SU-DHL-6 (cell line): ENCODE data around the gene HECTD1.

Source experiments
- H2AFZ ChIP-seq: fragments of 200-600 bp; sonication (generic); 2 replicates; pipeline ENCODE4 v1.6.1; 2014; ENCODE audit warnings: low read depth, mild to moderate bottlenecking, moderate library complexity, mixed read lengths, antibody characterized with exemption, low read length; ENCODE audit not compliant: severe bottlenecking
- H3F3A ChIP-seq: fragments of 200-600 bp; shearing (Covaris generic); 2 replicates; pipeline ENCODE4 v1.6.0; 2016; ENCODE audit warnings: antibody characterized with exemption, mild to moderate bottlenecking; ENCODE audit not compliant: insufficient read depth
- H3K27ac ChIP-seq: fragments of 200-600 bp; sonication (generic); 2 replicates; pipeline ENCODE4 v1.5.1; 2016; ENCODE audit warnings: low read depth, mild to moderate bottlenecking, low read length, moderate library complexity, mixed read lengths
- H3K27me3 ChIP-seq: fragments of 200-600 bp; sonication (generic), shearing (Covaris generic); 2 replicates; pipeline ENCODE4 v1.6.0; 2014; ENCODE audit warnings: mild to moderate bottlenecking, low read length
- H3K36me3 ChIP-seq: fragments of 200-600 bp; sonication (generic); 2 replicates; pipeline ENCODE4 v1.6.1; 2014; ENCODE audit warnings: mild to moderate bottlenecking, low read length, mixed read lengths
- H3K4me2 ChIP-seq: fragments of 300-600, 200-600 bp; shearing (Covaris generic), sonication (generic); 2 replicates; pipeline ENCODE4 v1.6.0; 2014; ENCODE audit warnings: low read length, low read depth, mild to moderate bottlenecking; ENCODE audit not compliant: poor library complexity, severe bottlenecking
- H3K4me3 ChIP-seq: fragments of 200-600 bp; sonication (generic); 2 replicates; pipeline ENCODE4 v1.5.1; 2014; ENCODE audit warnings: antibody characterized with exemption, low read length, mild to moderate bottlenecking, mixed read lengths; ENCODE audit not compliant: insufficient read depth, poor library complexity, severe bottlenecking
- H3K79me2 ChIP-seq: fragments of 200-600 bp; sonication (generic); 2 replicates; pipeline ENCODE4 v1.6.1; 2014; ENCODE audit warnings: mild to moderate bottlenecking, low read length, moderate library complexity; ENCODE audit not compliant: insufficient read depth
- H3K9ac ChIP-seq: fragments of 200-600 bp; sonication (generic); 2 replicates; pipeline ENCODE4 v1.7.0; 2014; ENCODE audit warnings: mild to moderate bottlenecking, low read length
- H3K9me2 ChIP-seq: fragments of 200-600 bp; sonication (generic); replicated peaks from 2 replicates; pipeline ENCODE4 v1.6.1; 2014; ENCODE audit warnings: low read length; ENCODE audit not compliant: insufficient read depth
- H3K9me3 ChIP-seq: fragments of 200-600 bp; sonication (generic); 2 replicates; pipeline ENCODE4 v1.6.1; 2014; ENCODE audit warnings: low read length, mixed read lengths; ENCODE audit not compliant: insufficient read depth
- H4K20me1 ChIP-seq: fragments of 200-600 bp; sonication (generic); 2 replicates; pipeline ENCODE4 v1.6.1; 2014; ENCODE audit warnings: low read depth, mild to moderate bottlenecking, antibody characterized with exemption, low read length, moderate library complexity, mixed read lengths
- EZH2phosphoT487 ChIP-seq: fragments of 200-600 bp; sonication (generic), shearing (Covaris generic); conservative IDR thresholded peaks from 2 replicates; pipeline ENCODE4 v1.6.1; 2018; ENCODE audit warnings: mild to moderate bottlenecking, antibody characterized with exemption, low read length, moderate library complexity, mixed read lengths
- TF ChIP-seq, protein P1 (sequence below): fragments of 200-600 bp; sonication (generic); IDR thresholded peaks from one replicate; pipeline ENCODE4 v1.5.1; 2017; ENCODE audit warnings: antibody characterized with exemption, mild to moderate bottlenecking, low read length, moderate library complexity; ENCODE audit not compliant: insufficient read depth, poor library complexity, severe bottlenecking

Gene HECTD1

GRCh38 chr14:31223331-31223730 is 15.7 kb upstream of the HECTD1 start:
- no peak overlapping the region for H3K4me3 ChIP-seq
- TF ChIP-seq, protein P1, sequence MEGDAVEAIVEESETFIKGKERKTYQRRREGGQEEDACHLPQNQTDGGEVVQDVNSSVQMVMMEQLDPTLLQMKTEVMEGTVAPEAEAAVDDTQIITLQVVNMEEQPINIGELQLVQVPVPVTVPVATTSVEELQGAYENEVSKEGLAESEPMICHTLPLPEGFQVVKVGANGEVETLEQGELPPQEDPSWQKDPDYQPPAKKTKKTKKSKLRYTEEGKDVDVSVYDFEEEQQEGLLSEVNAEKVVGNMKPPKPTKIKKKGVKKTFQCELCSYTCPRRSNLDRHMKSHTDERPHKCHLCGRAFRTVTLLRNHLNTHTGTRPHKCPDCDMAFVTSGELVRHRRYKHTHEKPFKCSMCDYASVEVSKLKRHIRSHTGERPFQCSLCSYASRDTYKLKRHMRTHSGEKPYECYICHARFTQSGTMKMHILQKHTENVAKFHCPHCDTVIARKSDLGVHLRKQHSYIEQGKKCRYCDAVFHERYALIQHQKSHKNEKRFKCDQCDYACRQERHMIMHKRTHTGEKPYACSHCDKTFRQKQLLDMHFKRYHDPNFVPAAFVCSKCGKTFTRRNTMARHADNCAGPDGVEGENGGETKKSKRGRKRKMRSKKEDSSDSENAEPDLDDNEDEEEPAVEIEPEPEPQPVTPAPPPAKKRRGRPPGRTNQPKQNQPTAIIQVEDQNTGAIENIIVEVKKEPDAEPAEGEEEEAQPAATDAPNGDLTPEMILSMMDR, result no peak
- TF ChIP-seq EZH2phosphoT487, result no peak
- no peaks in the 10 kb centered on the region for H3K27me3 ChIP-seq
- no peaks in the 10 kb centered on the region for H3K9me3 ChIP-seq
- no peak overlapping the region for H3K9ac ChIP-seq
- no peak overlapping the region for H2AFZ ChIP-seq
- H3K79me2 ChIP-seq, result no peaks in the 10 kb centered on the region
- no peak overlapping the region for H3K27ac ChIP-seq
- H3K36me3 ChIP-seq, result no peaks in the 10 kb centered on the region
- no peaks in the 10 kb centered on the region for H3F3A ChIP-seq
- H4K20me1 ChIP-seq, result no peaks in the 10 kb centered on the region
- no peak overlapping the region for H3K4me2 ChIP-seq
- H3K9me2 ChIP-seq, result no peaks in the 10 kb centered on the region

DNA sequence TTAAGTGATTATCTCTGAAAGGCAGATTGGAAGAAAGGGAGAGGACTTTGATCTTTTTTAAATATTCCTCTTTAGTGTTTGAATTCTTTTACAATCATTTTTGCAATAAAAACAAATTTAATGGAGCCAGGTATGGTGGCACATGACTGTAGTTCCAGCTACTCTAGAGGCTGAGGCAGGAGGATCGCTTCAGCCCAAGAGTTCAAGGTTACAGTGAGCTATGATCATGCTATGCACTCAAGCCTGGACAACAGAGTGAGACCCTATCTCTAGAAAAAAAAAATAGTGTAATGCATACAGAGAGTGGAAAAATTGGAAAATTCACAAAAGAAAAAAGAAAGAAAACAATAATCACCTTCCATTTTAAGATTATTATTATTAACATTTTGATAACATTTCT is 15.2 kb upstream of the HECTD1 start:
- no peaks in the 10 kb centered on the region for H4K20me1 ChIP-seq
- no peak for TF ChIP-seq EZH2phosphoT487
- TF ChIP-seq, protein P1, result no peak
- H3K4me2 ChIP-seq, result no peak overlapping the region
- no peaks in the 10 kb centered on the region for H3K27me3 ChIP-seq
- H3K36me3 ChIP-seq, result no peaks in the 10 kb centered on the region
- no peaks in the 10 kb centered on the region for H3K9me2 ChIP-seq
- no peaks in the 10 kb centered on the region for H3K9me3 ChIP-seq
- H3K79me2 ChIP-seq, result no peaks in the 10 kb centered on the region
- no peak overlapping the region for H3K9ac ChIP-seq
- no peak overlapping the region for H2AFZ ChIP-seq
- H3K4me3 ChIP-seq, result no peak overlapping the region
- no peak overlapping the region for H3K27ac ChIP-seq
- H3F3A ChIP-seq, result no peaks in the 10 kb centered on the region

DNA sequence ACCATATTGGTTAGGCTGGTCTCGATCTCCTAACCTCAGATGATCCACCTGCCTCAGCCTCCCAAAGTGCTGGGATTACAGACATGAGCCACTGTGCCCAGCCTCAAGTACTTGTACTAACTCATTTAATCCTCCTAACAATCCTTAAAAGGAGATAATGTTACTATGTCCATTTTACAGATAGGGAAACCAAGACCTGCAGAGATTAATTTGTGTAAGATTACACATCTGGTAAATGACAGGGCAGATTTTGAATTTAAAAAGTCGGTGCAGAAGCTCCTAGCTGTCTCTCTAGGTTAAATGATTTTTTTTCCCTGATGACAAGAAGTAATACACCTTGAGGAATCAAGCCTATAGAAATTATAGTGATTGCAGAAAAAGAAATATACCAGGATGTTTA is 13.7 kb upstream of the HECTD1 start:
- Histone ChIP-seq H3K79me2 (no peaks in the 10 kb centered on the region), H2AFZ (no peak overlapping the region), H3K9me3 (no peaks in the 10 kb centered on the region)

More for the DNA sequence above, 13.7 kb upstream of the HECTD1 start:
- H3K9ac ChIP-seq, result no peak overlapping the region
- TF ChIP-seq, protein P1, result no peak
- TF ChIP-seq EZH2phosphoT487, result no peak
- H3K4me3 ChIP-seq, result no peak overlapping the region
- H3K27ac ChIP-seq, result no peak overlapping the region
- H3K4me2 ChIP-seq, result no peak overlapping the region
- H4K20me1 ChIP-seq, result no peaks in the 10 kb centered on the region
- no peaks in the 10 kb centered on the region for H3K36me3 ChIP-seq
- H3K27me3 ChIP-seq, result no peaks in the 10 kb centered on the region
- no peaks in the 10 kb centered on the region for H3F3A ChIP-seq
- no peaks in the 10 kb centered on the region for H3K9me2 ChIP-seq
